GM12878 (cell line): ENCODE data around the gene WDFY3. TPM values are rescaled to one million over a fixed set of nuclear protein-coding genes. Genes with fewer than 3 reads are reported as not detected.

Source experiments
- ATAC-seq: fragments of 200-7000 bp; cut with Tn5 transposase; 3 replicates; pipeline ENCODE4 v1.9.1; 2020; ENCODE audit warnings: mild to moderate bottlenecking, moderate library complexity
- BruUV-seq: library from RNA; stranded (reverse); fragments of 400-500 nt; replicated peaks from 2 replicates; lab custom pipeline; 2021; lab: Mats Ljungman, UMichigan
- CTCF ChIA-PET: fragments of 300-600 bp; sonication (Branson Sonifier 250); formaldehyde crosslinking; extraction: SDS; loops from one replicate; lab custom pipeline; 2021; ENCODE audit warnings: inconsistent platforms; lab: Yijun Ruan, JAX
- POLR2A ChIA-PET: fragments of 350-600 bp; formaldehyde crosslinking; extraction: SDS; loops from one replicate; lab custom pipeline; 2021; ENCODE audit warnings: inconsistent platforms; lab: Charles Lee
- RAD21 ChIA-PET: fragments of 300-600 bp; sonication (Branson Sonifier 250); formaldehyde crosslinking; loops from one replicate; lab custom pipeline; 2023; ENCODE audit warnings: antibody characterized with exemption; ENCODE audit not compliant: unreplicated experiment; lab: Charles Lee
- SMC1A ChIA-PET: fragments of 300-600 bp; sonication (Branson Sonifier 250); formaldehyde crosslinking; loops from one replicate; lab custom pipeline; 2023; ENCODE audit not compliant: unreplicated experiment, uncharacterized antibody; lab: Charles Lee
- DNase-seq: peaks from one replicate; pipeline ENCODE4 v3.0.0-alpha.2; 2011; ENCODE audit warnings: low read depth, low spot score
- FAIRE-seq: peaks from 3 replicates; lab custom pipeline; 2011; peaks lifted over from hg19 to GRCh38; lab: Jason Lieb, UNC
- H2AFZ ChIP-seq: 2 replicates; pipeline ENCODE4 v1.6.0; 2011; ENCODE audit warnings: low read depth, low read length, control low read depth; ENCODE audit not compliant: control insufficient read depth
- H3K27ac ChIP-seq: 2 replicates; pipeline ENCODE4 v1.5.1; 2011; ENCODE audit warnings: control low read depth; ENCODE audit not compliant: control insufficient read depth, insufficient read depth
- H3K27me3 ChIP-seq, 2 experiments: replicated peaks in 1 of 2; 2 replicates each; pipeline versions ENCODE4 v1.6.0 to v1.6.1; 2011; ENCODE audit warnings: low read length in 1 of 2; ENCODE audit not compliant: control insufficient read depth in 2 of 2, insufficient read depth in 2 of 2
- H3K36me3 ChIP-seq, 2 experiments: 2 replicates each; pipeline ENCODE4 v1.5.1; 2011; ENCODE audit warnings: low read length in 1 of 2; ENCODE audit not compliant: control insufficient read depth in 2 of 2, insufficient read depth in 2 of 2
- H3K4me1 ChIP-seq: 2 replicates; pipeline ENCODE4 v1.6.1; 2011; ENCODE audit warnings: mild to moderate bottlenecking, low read length, moderate library complexity, mixed read lengths; ENCODE audit not compliant: control insufficient read depth, insufficient read depth
- H3K4me2 ChIP-seq: 2 replicates; pipeline ENCODE4 v1.6.0; 2011; ENCODE audit warnings: control low read depth; ENCODE audit not compliant: control insufficient read depth, insufficient read depth
- H3K4me3 ChIP-seq: fragments of 200-600 bp; sonication (generic); 2 replicates; pipeline ENCODE4 v1.5.1; 2016
- H3K79me2 ChIP-seq: 2 replicates; pipeline ENCODE4 v1.6.0; 2011; ENCODE audit warnings: low read length; ENCODE audit not compliant: control insufficient read depth, insufficient read depth
- H3K9ac ChIP-seq: 2 replicates; pipeline ENCODE4 v1.8.0; 2011; ENCODE audit warnings: low read length, control low read depth, mixed read lengths; ENCODE audit not compliant: control insufficient read depth, insufficient read depth
- H3K9me3 ChIP-seq: replicated peaks from 3 replicates; pipeline ENCODE4 v1.5.1; 2011; ENCODE audit warnings: mild to moderate bottlenecking, low read length; ENCODE audit not compliant: control insufficient read depth, insufficient read depth
- H4K20me1 ChIP-seq: 2 replicates; pipeline ENCODE4 v1.6.0; 2011; ENCODE audit not compliant: control insufficient read depth, insufficient read depth
- ATF7 ChIP-seq: fragments of 450-650 bp; IDR thresholded peaks from 2 replicates; pipeline ENCODE4 v1.6.1; 2016; ENCODE audit warnings: low read depth, mild to moderate bottlenecking
- BCL11A ChIP-seq: IDR thresholded peaks from 2 replicates; pipeline ENCODE4 v1.6.1; 2011; ENCODE audit warnings: low read depth, low read length
- BMI1 ChIP-seq: fragments of 450-650 bp; IDR thresholded peaks from 2 replicates; pipeline ENCODE4 v1.6.1; 2016; ENCODE audit warnings: mild to moderate bottlenecking, moderate library complexity, borderline replicate concordance
- CBFB ChIP-seq: IDR thresholded peaks from 2 replicates; pipeline ENCODE4 v1.6.1; 2016; ENCODE audit warnings: antibody characterized with exemption, low read depth
- ESRRA ChIP-seq: IDR thresholded peaks from 2 replicates; pipeline ENCODE4 v1.6.1; 2012; ENCODE audit warnings: mild to moderate bottlenecking, low read length, improper control_type of control experiment
- FOXM1 ChIP-seq: IDR thresholded peaks from 2 replicates; pipeline ENCODE4 v1.6.1; 2012; ENCODE audit warnings: low read depth, mild to moderate bottlenecking, inconsistent platforms, low read length, moderate library complexity
- HDAC2 ChIP-seq: fragments of 200-600 bp; sonication (generic); IDR thresholded peaks from 2 replicates; pipeline ENCODE4 v1.6.1; 2017
- IKZF2 ChIP-seq, 2 experiments: fragments of 450-650 bp; IDR thresholded peaks; 2 replicates each; pipeline ENCODE4 v1.6.1; 2017; ENCODE audit warnings: mild to moderate bottlenecking in 2 of 2, moderate library complexity in 2 of 2
- JUNB ChIP-seq: IDR thresholded peaks from 2 replicates; pipeline ENCODE4 v1.6.1; 2016; ENCODE audit warnings: antibody characterized with exemption, mild to moderate bottlenecking
- NFYA ChIP-seq: IDR thresholded peaks from 2 replicates; pipeline ENCODE4 v1.6.1; 2011; ENCODE audit warnings: low read depth, mild to moderate bottlenecking, low read length, improper control_type of control experiment, borderline replicate concordance
- NR2C1 ChIP-seq: fragments of 450-650 bp; IDR thresholded peaks from 2 replicates; pipeline ENCODE4 v1.6.1; 2017; ENCODE audit warnings: antibody characterized with exemption, mild to moderate bottlenecking, moderate library complexity
- NR2F1 ChIP-seq: fragments of 450-650 bp; conservative IDR thresholded peaks from 2 replicates; pipeline ENCODE4 v1.6.1; 2017; ENCODE audit warnings: mild to moderate bottlenecking
- PAX8 ChIP-seq: fragments of 450-650 bp; IDR thresholded peaks from 2 replicates; pipeline ENCODE4 v1.6.1; 2017; ENCODE audit warnings: mild to moderate bottlenecking, moderate library complexity
- RAD21 ChIP-seq: IDR thresholded peaks from 2 replicates; pipeline ENCODE4 v1.6.1; 2011; ENCODE audit warnings: mild to moderate bottlenecking, low read depth, low read length, moderate library complexity; ENCODE audit not compliant: insufficient read depth
- SMAD1 ChIP-seq: fragments of 450-650 bp; IDR thresholded peaks from 2 replicates; pipeline ENCODE4 v1.6.1; 2018; ENCODE audit warnings: mild to moderate bottlenecking, low read depth; ENCODE audit not compliant: partially characterized antibody
- ZNF24 ChIP-seq: fragments of 450-650 bp; IDR thresholded peaks from 2 replicates; pipeline ENCODE4 v1.6.1; 2017; ENCODE audit warnings: antibody characterized with exemption, mild to moderate bottlenecking
- ZZZ3 ChIP-seq: IDR thresholded peaks from 2 replicates; pipeline ENCODE4 v1.6.1; 2011; ENCODE audit warnings: low read depth; ENCODE audit not compliant: control insufficient read depth, insufficient read length
- WGBS: methylation state at CpG from one replicate; pipeline ENCODE4 v1.1.6; 2016; ENCODE audit warnings: low lambda C conversion rate; ENCODE audit not compliant: insufficient replicate concordance, insufficient coverage; ENCODE audit errors: missing lambda C conversion rate; 5-methylcytosine and 5-hydroxymethylcytosine counted together
- in situ Hi-C: fragments of 300-500 bp; cut with MboI; formaldehyde crosslinking; loops from 9 replicates; pipeline ENCODE4 v1.14.3; 2018; ENCODE audit warnings: mixed read lengths
- intact Hi-C: fragments of 100-400 bp; cut with micrococcal nuclease; formaldehyde crosslinking; loops from one replicate; pipeline ENCODE4 v1.14.2; 2022; ENCODE audit not compliant: unreplicated experiment
- polyA plus RNA-seq, 11 experiments: library from polyadenylated mRNA; depleted of rRNA in 4 of 11; unstranded in 6 of 11; stranded (reverse) in 5 of 11; fragments of >200 nt; fragmentation: Nextera tagmentation in 4 of 11; fragmentation: Illumina TruSeq in 1 of 11; extraction: Ambion mirVana in 4 of 11; extraction: Trizol in 1 of 11; gene quantifications; 1 replicate in 1 of 11; 2 replicates in 10 of 11; pipeline versions ENCODE4 v1.2.1 to v1.2.3, GENCODE V29; 2011 to 2016; ENCODE audit warnings: inconsistent platforms in 2 of 11, missing spikeins in 2 of 11, low read depth in 1 of 11
- total RNA-seq, 4 experiments: library from RNA; depleted of rRNA in 3 of 4; stranded (reverse); fragments of >200 nt in 3 of 4; fragmentation: Illumina TruSeq in 1 of 4; extraction: Trizol in 1 of 4; gene quantifications; 2 replicates each; pipeline versions ENCODE4 v1.2.1 to v1.2.3, GENCODE V29; 2013 to 2021
- TF ChIP-seq, protein P1 (sequence below): fragments of 450-650 bp; IDR thresholded peaks from 2 replicates; pipeline ENCODE4 v1.6.1; 2014; ENCODE audit warnings: mild to moderate bottlenecking
- TF ChIP-seq, protein P2 (sequence below): IDR thresholded peaks from 2 replicates; pipeline ENCODE4 v1.6.1; 2011; ENCODE audit warnings: low read depth, mild to moderate bottlenecking, low read length, moderate library complexity, borderline replicate concordance; ENCODE audit errors: extremely low read depth

Gene WDFY3
- total and polyA plus RNA-seq, 10 of the 15 experiments (the other 5 are each of a cell fraction or from before 2014, with no cell fraction given), result 0.01 to 0.23 (median 0.12) TPM; not detected in 2

DNA sequence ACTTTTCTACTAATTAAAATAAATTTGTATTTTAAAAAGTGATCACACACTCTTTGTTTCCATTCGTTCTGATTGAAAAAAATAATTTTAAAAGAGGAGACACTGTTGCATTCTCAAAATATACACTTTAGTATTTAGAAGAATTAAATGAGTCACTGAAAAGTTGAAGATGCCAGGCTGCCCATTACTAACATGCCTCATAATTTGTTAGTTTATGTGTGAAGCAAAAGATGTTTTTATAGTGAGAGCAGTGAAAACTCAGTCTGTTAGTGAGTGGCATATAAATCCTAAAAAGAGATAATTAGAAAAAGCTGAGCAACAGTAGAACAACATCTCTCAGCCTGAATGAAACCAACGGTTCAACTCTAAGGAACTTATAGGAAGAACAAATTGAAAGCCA lies 240.1 kb downstream of the WDFY3 start:
- BruUV-seq, result no TSS peak
- H3K4me3 ChIP-seq, result no peak overlapping the region
- WGBS, result 23% methylated on average over 2 of the region's 2 CpGs
- no peak overlapping the region for H3K9ac ChIP-seq
- no peak overlapping the region for H3K4me2 ChIP-seq
- H3K4me1 ChIP-seq, result no peaks in the 10 kb centered on the region
- no peaks in the 10 kb centered on the region for H3K36me3 ChIP-seq
- no peaks in the 10 kb centered on the region for H3K27me3 ChIP-seq
- SMC1A ChIA-PET, result no interaction called here
- no peak for ATAC-seq
- H3K9me3 ChIP-seq, result no peaks in the 10 kb centered on the region
- no peak overlapping the region for H2AFZ ChIP-seq
- RAD21 ChIA-PET, result interaction anchor here (0.5 kb wide), 1 partner anchor 730 kb away, joined by 3 read pairs; no protein-coding TSS in a partner anchor
- CTCF ChIA-PET, result no interaction called here
- TF ChIP-seq HDAC2, result no peak
- no peak for TF ChIP-seq NFYA
- no peak for TF ChIP-seq NR2C1
- no peak for TF ChIP-seq FOXM1
- no peak for TF ChIP-seq JUNB
- TF ChIP-seq BCL11A, result no peak
- TF ChIP-seq, protein P1, sequence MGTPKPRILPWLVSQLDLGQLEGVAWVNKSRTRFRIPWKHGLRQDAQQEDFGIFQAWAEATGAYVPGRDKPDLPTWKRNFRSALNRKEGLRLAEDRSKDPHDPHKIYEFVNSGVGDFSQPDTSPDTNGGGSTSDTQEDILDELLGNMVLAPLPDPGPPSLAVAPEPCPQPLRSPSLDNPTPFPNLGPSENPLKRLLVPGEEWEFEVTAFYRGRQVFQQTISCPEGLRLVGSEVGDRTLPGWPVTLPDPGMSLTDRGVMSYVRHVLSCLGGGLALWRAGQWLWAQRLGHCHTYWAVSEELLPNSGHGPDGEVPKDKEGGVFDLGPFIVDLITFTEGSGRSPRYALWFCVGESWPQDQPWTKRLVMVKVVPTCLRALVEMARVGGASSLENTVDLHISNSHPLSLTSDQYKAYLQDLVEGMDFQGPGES, result no peak
- no peak for TF ChIP-seq NR2F1
- TF ChIP-seq BMI1, result no peak
- TF ChIP-seq SMAD1, result no peak
- TF ChIP-seq ESRRA, result no peak
- TF ChIP-seq CBFB, result no peak
- TF ChIP-seq, protein P2, sequence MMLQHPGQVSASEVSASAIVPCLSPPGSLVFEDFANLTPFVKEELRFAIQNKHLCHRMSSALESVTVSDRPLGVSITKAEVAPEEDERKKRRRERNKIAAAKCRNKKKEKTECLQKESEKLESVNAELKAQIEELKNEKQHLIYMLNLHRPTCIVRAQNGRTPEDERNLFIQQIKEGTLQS, result no peak
- no peak for TF ChIP-seq PAX8
- TF ChIP-seq ZZZ3, result no peak
- no peak for TF ChIP-seq RAD21
- TF ChIP-seq IKZF2 (IDR thresholded peaks at IDR 0.05), result no peak
- no peak for TF ChIP-seq ZNF24
- TF ChIP-seq ATF7, result no peak
- H3K27ac ChIP-seq, result no peak overlapping the region
- no peak for FAIRE-seq
- DNase-seq, result no peak
- POLR2A ChIA-PET, result no interaction called here
- no peaks in the 10 kb centered on the region for H3K79me2 ChIP-seq
- intact Hi-C loops (no loop called here), in situ Hi-C loops (no loop called here)
- no peaks in the 10 kb centered on the region for H4K20me1 ChIP-seq
